ENCODE results near the gene ABCA12.
"Not testable (repeated sequence)": the region's sequence is repeated elsewhere in the genome, so short reads cannot be mapped to it uniquely, and the experiment has no call there.

Gene ABCA12

GRCh38 chr2:215138479-215138878, at the start of gene ABCA12:
TSS of gene ABCA12 (minus strand) at chr2:215138626. CDS start at chr2:215138208, 418 bp downstream.
- Histone ChIP-seq H3K4me1 (ENCODE audit: insufficient read depth, insufficient read length) (no peaks in the 10 kb centered on the region), H3K36me3 (ENCODE audit: insufficient read depth, insufficient read length, low read length) (no peaks in the 10 kb centered on the region), H3K4me3 (ENCODE audit: insufficient read length, low read depth) (no peak within 1 kb of the TSS), H3K9me3 (ENCODE audit: insufficient read depth, low read length) (no peaks in the 10 kb centered on the region), H3K9ac (ENCODE audit: insufficient read length, low read depth) (no peak within 1 kb of the TSS), H3K27me3 (ENCODE audit: insufficient read depth, insufficient read length) (no peaks in the 10 kb centered on the region)
- no peak for DNase-seq (ENCODE audit: low read depth, low spot score)
- no peak for TF ChIP-seq SUZ12 (IDR thresholded peaks at IDR 0.05; ENCODE audit: extremely low read depth, insufficient read depth, insufficient read length)
- TF ChIP-seq YY1 (IDR thresholded peaks at IDR 0.05; ENCODE audit: insufficient read depth, insufficient read length), result no peak
- no peak for TF ChIP-seq ZNF274 (IDR thresholded peaks at IDR 0.05; ENCODE audit: low read depth, low read length)

GRCh38 chr2:215188078-215188477, 49.7 kb upstream of the ABCA12 start:
- H3K36me3 ChIP-seq (ENCODE audit: insufficient read depth, insufficient read length, low read length), result no peaks in the 10 kb centered on the region
- H3K9me3 ChIP-seq (ENCODE audit: insufficient read depth, low read length), result no peaks in the 10 kb centered on the region

GRCh38 chr2:215186021-215186420, 47.6 kb upstream of the ABCA12 start:
- H3K4me3 ChIP-seq (ENCODE audit: insufficient read length, low read depth), result no peak overlapping the region

More at GRCh38 chr2:215188078-215188477, 49.7 kb upstream of the ABCA12 start:
- Histone ChIP-seq H3K9ac (ENCODE audit: insufficient read length, low read depth) (no peak overlapping the region), H3K4me3 (ENCODE audit: insufficient read length, low read depth) (no peak overlapping the region), H3K4me1 (ENCODE audit: insufficient read depth, insufficient read length) (no peaks in the 10 kb centered on the region), H3K27me3 (ENCODE audit: insufficient read depth, insufficient read length) (no peaks in the 10 kb centered on the region)
- TF ChIP-seq SUZ12 (IDR thresholded peaks at IDR 0.05; ENCODE audit: extremely low read depth, insufficient read depth, insufficient read length), result no peak
- no peak for TF ChIP-seq ZNF274 (IDR thresholded peaks at IDR 0.05; ENCODE audit: low read depth, low read length)
- TF ChIP-seq YY1 (IDR thresholded peaks at IDR 0.05; ENCODE audit: insufficient read depth, insufficient read length), result no peak
- no peak for DNase-seq (ENCODE audit: low read depth, low spot score)

GRCh38 chr2:215178121-215178520, 39.7 kb upstream of the ABCA12 start:
- TF ChIP-seq YY1 (IDR thresholded peaks at IDR 0.05; ENCODE audit: insufficient read depth, insufficient read length) (no peak), SUZ12 (IDR thresholded peaks at IDR 0.05; ENCODE audit: extremely low read depth, insufficient read depth, insufficient read length) (no peak), ZNF274 (IDR thresholded peaks at IDR 0.05; ENCODE audit: low read depth, low read length) (no peak)
- H3K9me3 ChIP-seq (ENCODE audit: insufficient read depth, low read length), result no peaks in the 10 kb centered on the region
- no peaks in the 10 kb centered on the region for H3K27me3 ChIP-seq (ENCODE audit: insufficient read depth, insufficient read length)

More at GRCh38 chr2:215186021-215186420, 47.6 kb upstream of the ABCA12 start:
- Histone ChIP-seq H3K27me3 (ENCODE audit: insufficient read depth, insufficient read length) (no peaks in the 10 kb centered on the region), H3K36me3 (ENCODE audit: insufficient read depth, insufficient read length, low read length) (no peaks in the 10 kb centered on the region), H3K9ac (ENCODE audit: insufficient read length, low read depth) (no peak overlapping the region), H3K4me1 (ENCODE audit: insufficient read depth, insufficient read length) (no peaks in the 10 kb centered on the region), H3K9me3 (ENCODE audit: insufficient read depth, low read length) (no peaks in the 10 kb centered on the region)
- no peak for TF ChIP-seq ZNF274 (IDR thresholded peaks at IDR 0.05; ENCODE audit: low read depth, low read length)
- no peak for TF ChIP-seq SUZ12 (IDR thresholded peaks at IDR 0.05; ENCODE audit: extremely low read depth, insufficient read depth, insufficient read length)
- TF ChIP-seq YY1 (IDR thresholded peaks at IDR 0.05; ENCODE audit: insufficient read depth, insufficient read length), result no peak
- DNase-seq (ENCODE audit: low read depth, low spot score), result no peak

GRCh38 chr2:215171796-215172195, 33.4 kb upstream of the ABCA12 start:
- Histone ChIP-seq H3K9ac (ENCODE audit: insufficient read length, low read depth) (no peak overlapping the region), H3K4me3 (ENCODE audit: insufficient read length, low read depth) (no peak overlapping the region), H3K36me3 (ENCODE audit: insufficient read depth, insufficient read length, low read length) (no peaks in the 10 kb centered on the region), H3K4me1 (ENCODE audit: insufficient read depth, insufficient read length) (no peaks in the 10 kb centered on the region), H3K9me3 (ENCODE audit: insufficient read depth, low read length) (no peaks in the 10 kb centered on the region), H3K27me3 (ENCODE audit: insufficient read depth, insufficient read length) (no peaks in the 10 kb centered on the region)
- no peak for TF ChIP-seq YY1 (IDR thresholded peaks at IDR 0.05; ENCODE audit: insufficient read depth, insufficient read length)
- TF ChIP-seq SUZ12 (IDR thresholded peaks at IDR 0.05; ENCODE audit: extremely low read depth, insufficient read depth, insufficient read length), result no peak
- TF ChIP-seq ZNF274 (IDR thresholded peaks at IDR 0.05; ENCODE audit: low read depth, low read length), result no peak
- no peak for DNase-seq (ENCODE audit: low read depth, low spot score)

More at GRCh38 chr2:215178121-215178520, 39.7 kb upstream of the ABCA12 start:
- Histone ChIP-seq H3K36me3 (ENCODE audit: insufficient read depth, insufficient read length, low read length) (no peaks in the 10 kb centered on the region), H3K4me3 (ENCODE audit: insufficient read length, low read depth) (no peak overlapping the region), H3K4me1 (ENCODE audit: insufficient read depth, insufficient read length) (no peaks in the 10 kb centered on the region), H3K9ac (ENCODE audit: insufficient read length, low read depth) (no peak overlapping the region)
- no peak for DNase-seq (ENCODE audit: low read depth, low spot score)

- no peaks in the 10 kb centered on the region for H3K36me3 ChIP-seq (ENCODE audit: insufficient read depth, insufficient read length, low read length)
- no peak for TF ChIP-seq SUZ12 (IDR thresholded peaks at IDR 0.05; ENCODE audit: extremely low read depth, insufficient read depth, insufficient read length)
- TF ChIP-seq ZNF274 (IDR thresholded peaks at IDR 0.05; ENCODE audit: low read depth, low read length), result no peak
- no peak for TF ChIP-seq YY1 (IDR thresholded peaks at IDR 0.05; ENCODE audit: insufficient read depth, insufficient read length)
- H3K9me3 ChIP-seq (ENCODE audit: insufficient read depth, low read length), result no peaks in the 10 kb centered on the region
- no peak overlapping the region for H3K4me3 ChIP-seq (ENCODE audit: insufficient read length, low read depth)
- no peaks in the 10 kb centered on the region for H3K27me3 ChIP-seq (ENCODE audit: insufficient read depth, insufficient read length)
- no peak overlapping the region for H3K9ac ChIP-seq (ENCODE audit: insufficient read length, low read depth)
- DNase-seq (ENCODE audit: low read depth, low spot score), result no peak
- no peaks in the 10 kb centered on the region for H3K4me1 ChIP-seq (ENCODE audit: insufficient read depth, insufficient read length)
Observed at GRCh38 chr2:215171151-215171550, 32.7 kb upstream of the ABCA12 start.

GRCh38 chr2:215166505-215166904, 28.1 kb upstream of the ABCA12 start:
- peaks cover 10% of the 10 kb centered on the region; the same call in 1 of the 2 replicates for H3K9me3 ChIP-seq (ENCODE audit: insufficient read depth, low read length)

GRCh38 chr2:215163319-215163718, 24.9 kb upstream of the ABCA12 start:
- not testable (repeated sequence) for H3K27me3 ChIP-seq (ENCODE audit: insufficient read depth, insufficient read length); H3K4me1 ChIP-seq (ENCODE audit: insufficient read depth, insufficient read length); DNase-seq (ENCODE audit: low read depth, low spot score); H3K4me3 ChIP-seq (ENCODE audit: insufficient read length, low read depth); H3K36me3 ChIP-seq (ENCODE audit: insufficient read depth, insufficient read length, low read length); H3K9ac ChIP-seq (ENCODE audit: insufficient read length, low read depth)
- H3K9me3 ChIP-seq (ENCODE audit: insufficient read depth, low read length), result peaks cover 10% of the 10 kb centered on the region; the same call in 1 of the 2 replicates

More at GRCh38 chr2:215166505-215166904, 28.1 kb upstream of the ABCA12 start:
- H3K9ac ChIP-seq (ENCODE audit: insufficient read length, low read depth); H3K36me3 ChIP-seq (ENCODE audit: insufficient read depth, insufficient read length, low read length); DNase-seq (ENCODE audit: low read depth, low spot score); H3K4me3 ChIP-seq (ENCODE audit: insufficient read length, low read depth); H3K27me3 ChIP-seq (ENCODE audit: insufficient read depth, insufficient read length); H3K4me1 ChIP-seq (ENCODE audit: insufficient read depth, insufficient read length): not testable (repeated sequence)
